HepG2 (cell line): ENCODE results near the gene WNT5A. TPM values are rescaled to one million over a fixed set of nuclear protein-coding genes. Genes with fewer than 3 reads are reported as not detected.

Source experiments
- ATAC-seq: fragments of 200-7000 bp; cut with Tn5 transposase; 3 replicates; pipeline ENCODE4 v1.9.1; 2020; ENCODE audit warnings: mild to moderate bottlenecking, moderate library complexity
- BruUV-seq: library from RNA; stranded (reverse); fragments of 400-500 nt; replicated peaks from 2 replicates; lab custom pipeline; 2021; lab: Mats Ljungman, UMichigan
- CTCF ChIA-PET: fragments of 300-600 bp; formaldehyde crosslinking; extraction: SDS; loops from one replicate; lab custom pipeline; 2021; ENCODE audit warnings: low total read pairs, inconsistent platforms, low intra/inter-chr PET ratio; lab: Yijun Ruan, JAX
- POLR2A ChIA-PET: fragments of 350-600 bp; sonication (Branson Sonifier 250); formaldehyde crosslinking; loops from one replicate; lab custom pipeline; 2020; ENCODE audit warnings: antibody characterized with exemption, inconsistent platforms; lab: Yijun Ruan, JAX
- DNase-seq: peaks from one replicate; pipeline ENCODE4 v3.0.0-alpha.2; 2015; ENCODE audit warnings: low spot score
- FAIRE-seq: peaks from 3 replicates; lab custom pipeline; 2011; peaks lifted over from hg19 to GRCh38; lab: Jason Lieb, UNC
- H2AFZ ChIP-seq: one replicate; pipeline ENCODE4 v1.6.1; 2011; ENCODE audit warnings: low read length, inconsistent platforms
- H3K27ac ChIP-seq: fragments of 300-600 bp; 3 replicates; pipeline ENCODE4 v1.8.0; 2011; ENCODE audit warnings: mixed run types, mild to moderate bottlenecking, mixed read lengths, low read length, inconsistent platforms; ENCODE audit not compliant: insufficient read depth; ENCODE audit errors: extremely low read length
- H3K27me3 ChIP-seq, 2 experiments: fragments of 200-600 bp in 1 of 2; 2 replicates in 1 of 2; 3 replicates in 1 of 2; pipeline versions ENCODE4 v1.6.0 to v1.8.0; 2011; ENCODE audit warnings: low read length in 2 of 2, mild to moderate bottlenecking in 2 of 2, moderate library complexity in 2 of 2, inconsistent platforms in 1 of 2; ENCODE audit not compliant: insufficient read depth in 2 of 2, control insufficient read depth in 1 of 2
- H3K36me3 ChIP-seq, 2 experiments: fragments of 200-600 bp in 1 of 2; replicated peaks in 1 of 2; 2 replicates in 1 of 2; 3 replicates in 1 of 2; pipeline versions ENCODE4 v1.5.1 to v1.8.0; 2011; ENCODE audit warnings: low read length in 2 of 2, inconsistent platforms in 1 of 2; ENCODE audit not compliant: insufficient read depth in 2 of 2, control insufficient read depth in 1 of 2
- H3K4me1 ChIP-seq: 2 replicates; pipeline ENCODE4 v1.5.1; 2012; ENCODE audit warnings: low read length, inconsistent platforms; ENCODE audit not compliant: insufficient read depth
- H3K4me2 ChIP-seq: 2 replicates; pipeline ENCODE4 v1.6.0; 2011; ENCODE audit warnings: low read depth, low read length, inconsistent platforms
- H3K4me3 ChIP-seq, 3 experiments: fragments of 200-600 bp in 1 of 3; sonication (generic), shearing (Covaris generic) in 1 of 3; replicated peaks in 1 of 3; 2 replicates each; pipeline ENCODE4 v1.5.1; 2011 to 2016; ENCODE audit warnings: low read length in 3 of 3, inconsistent platforms in 2 of 3, low read depth in 2 of 3, mild to moderate bottlenecking in 2 of 3, control low read depth in 1 of 3, mixed read lengths in 1 of 3; ENCODE audit not compliant: insufficient read depth in 1 of 3
- H3K79me2 ChIP-seq: one replicate; pipeline ENCODE4 v1.6.1; 2011; ENCODE audit warnings: low read length, inconsistent platforms; ENCODE audit not compliant: insufficient read depth
- H3K9ac ChIP-seq: 2 replicates; pipeline ENCODE4 v1.6.0; 2011; ENCODE audit warnings: mild to moderate bottlenecking, low read depth, low read length, inconsistent platforms; ENCODE audit not compliant: insufficient read depth
- H3K9me3 ChIP-seq: 2 replicates; pipeline ENCODE4 v1.5.1; 2012; ENCODE audit warnings: mild to moderate bottlenecking, low read length
- H4K20me1 ChIP-seq: 2 replicates; pipeline ENCODE4 v1.6.0; 2011; ENCODE audit warnings: inconsistent platforms, mild to moderate bottlenecking, low read length, moderate library complexity; ENCODE audit not compliant: insufficient read depth
- ARID5B ChIP-seq: IDR thresholded peaks from 2 replicates; pipeline ENCODE4 v1.4.0; 2020; ENCODE audit warnings: mild to moderate bottlenecking, missing genetic modification reagents
- FLYWCH1 ChIP-seq: sonication (generic); formaldehyde crosslinking; IDR thresholded peaks from 2 replicates; pipeline ENCODE4 v1.8.1; 2023; ENCODE audit warnings: mild to moderate bottlenecking, missing genetic modification reagents
- FOXC1 ChIP-seq: sonication (generic); formaldehyde crosslinking; IDR thresholded peaks from 2 replicates; pipeline ENCODE4 v1.8.0; 2022; ENCODE audit warnings: mild to moderate bottlenecking, missing genetic modification reagents, borderline replicate concordance
- GZF1 ChIP-seq: sonication (generic); formaldehyde crosslinking; IDR thresholded peaks from 2 replicates; pipeline ENCODE4 v1.5.1; 2020; ENCODE audit warnings: mild to moderate bottlenecking, missing genetic modification reagents
- HOMEZ ChIP-seq: IDR thresholded peaks from 2 replicates; pipeline ENCODE4 v1.6.1; 2016; ENCODE audit warnings: low read depth
- HOXA5 ChIP-seq: sonication (generic); formaldehyde crosslinking; IDR thresholded peaks from 2 replicates; pipeline ENCODE4 v1.4.0; 2020; ENCODE audit warnings: missing genetic modification reagents
- PCBP2 ChIP-seq: fragments of 200-400 bp; formaldehyde crosslinking; optimal IDR thresholded peaks from 2 replicates; pipeline ENCODE3; 2018; ENCODE audit warnings: low read length, low read depth; ENCODE audit not compliant: poor library complexity, severe bottlenecking
- RFX1 ChIP-seq: fragments of 450-650 bp; IDR thresholded peaks from 2 replicates; pipeline ENCODE4 v1.6.1; 2017
- SOX13 ChIP-seq, 3 experiments: fragments of 450-650 bp in 1 of 3; sonication (generic) in 1 of 3; formaldehyde crosslinking in 1 of 3; IDR thresholded peaks in 2 of 3; conservative IDR thresholded peaks in 1 of 3; 2 replicates each; pipeline versions ENCODE4 v1.5.0 to v1.6.1; 2016 to 2020; ENCODE audit warnings: antibody characterized with exemption in 1 of 3, mild to moderate bottlenecking in 1 of 3, missing compliant biosample characterization in 1 of 3, missing genetic modification reagents in 1 of 3, moderate library complexity in 1 of 3
- SOX6 ChIP-seq, 2 experiments: fragments of 450-650 bp in 1 of 2; sonication (generic) in 1 of 2; formaldehyde crosslinking in 1 of 2; IDR thresholded peaks; 2 replicates each; pipeline versions ENCODE4 v1.4.0 to v1.6.1; 2017 to 2020; ENCODE audit warnings: antibody characterized with exemption in 1 of 2, mild to moderate bottlenecking in 1 of 2, missing genetic modification reagents in 1 of 2
- ZBTB34 ChIP-seq: sonication (generic); formaldehyde crosslinking; IDR thresholded peaks from 2 replicates; pipeline ENCODE4 v1.8.0; 2022; ENCODE audit warnings: mild to moderate bottlenecking, missing genetic modification reagents
- ZFP90 ChIP-seq: sonication (generic); formaldehyde crosslinking; IDR thresholded peaks from 2 replicates; pipeline ENCODE4 v1.8.0; 2022; ENCODE audit warnings: missing genetic modification reagents, mild to moderate bottlenecking, inconsistent platforms, borderline replicate concordance
- ZFYVE20 ChIP-seq: sonication (generic); formaldehyde crosslinking; IDR thresholded peaks from 2 replicates; pipeline ENCODE4 v1.8.0; 2023; ENCODE audit warnings: low read depth, mild to moderate bottlenecking, moderate library complexity, missing genetic modification reagents, borderline replicate concordance
- ZSCAN5A ChIP-seq: sonication (generic); formaldehyde crosslinking; IDR thresholded peaks from 2 replicates; pipeline ENCODE4 v1.8.0; 2022; ENCODE audit warnings: mild to moderate bottlenecking, missing genetic modification reagents, borderline replicate concordance
- WGBS: methylation state at CpG from one replicate; pipeline ENCODE4 v1.1.6; 2017; ENCODE audit warnings: low lambda C conversion rate; 5-methylcytosine and 5-hydroxymethylcytosine counted together
- in situ Hi-C: cut with HindIII; loops from 2 replicates; pipeline ENCODE4 v1.10.0; 2017; ENCODE audit warnings: low pct_unique_long_range_greater_than_20kb; ENCODE audit not compliant: extremely low pct_ligation_motif_present
- intact Hi-C: fragments of 100-400 bp; cut with micrococcal nuclease; formaldehyde crosslinking; loops from one replicate; pipeline ENCODE4 v1.10.0; 2022; ENCODE audit not compliant: unreplicated experiment
- polyA plus RNA-seq, 8 experiments: library from polyadenylated mRNA; depleted of rRNA in 3 of 8; stranded (reverse) in 7 of 8; unstranded in 1 of 8; fragments of >200 nt; fragmentation: Illumina TruSeq in 4 of 8; extraction: Trizol in 4 of 8; gene quantifications; 2 replicates each; pipeline versions ENCODE4 v1.2.1 to v1.2.3, GENCODE V29; 2011 to 2016; ENCODE audit warnings: low read depth in 4 of 8, missing spikeins in 1 of 8, mixed read lengths in 1 of 8; ENCODE audit not compliant: insufficient read depth in 1 of 8
- total RNA-seq, 5 experiments: library from RNA; depleted of rRNA; stranded (reverse); fragments of >200 nt; fragmentation: Illumina TruSeq; extraction: Trizol; gene quantifications; 2 replicates each; pipeline ENCODE4 v1.2.3, GENCODE V29; 2016; ENCODE audit warnings: low read depth in 1 of 5

WNT5A gene
- total and polyA plus RNA-seq, 2 of the 13 experiments (the other 11 are each of a cell fraction or from before 2014, with no cell fraction given) = not detected

- Histone ChIP-seq H4K20me1 (no peaks in the 10 kb centered on the region), H3K79me2 (no peaks in the 10 kb centered on the region), H3K4me2 (no peak overlapping the region), H3K4me3 (no peak overlapping the region), H3K9ac (no peak overlapping the region), H3K9me3 (no peaks in the 10 kb centered on the region), H3K4me1 (no peaks in the 10 kb centered on the region), H3K27me3 (no peaks in the 10 kb centered on the region), H3K36me3 (no peaks in the 10 kb centered on the region), H3K27ac (no peak overlapping the region), H2AFZ (no peak overlapping the region)
- intact Hi-C loops (no loop called here), in situ Hi-C loops (no loop called here)
- WGBS = 11% methylated on average over 2 of the region's 2 CpGs
- no peak for ATAC-seq
- CTCF ChIA-PET = no interaction called here
- DNase-seq = no peak
- no TSS peak for BruUV-seq
- no peak for FAIRE-seq
- POLR2A ChIA-PET = no interaction called here
- TF ChIP-seq ARID5B (no peak), PCBP2 (no peak), ZFYVE20 (CRISPR knock-in tag) (no peak), SOX13 (IDR thresholded peaks at IDR 0.05) (no peak), SOX13 (CRISPR knock-in tag; conservative IDR thresholded peaks at IDR 0.05 in 1 of 2, IDR thresholded peaks at IDR 0.05 in 1 of 2) (no peak), FLYWCH1 (no peak), HOMEZ (no peak), GZF1 (CRISPR knock-in tag) (no peak), HOXA5 (CRISPR knock-in tag) (no peak), FOXC1 (CRISPR knock-in tag) (no peak), RFX1 (no peak), ZBTB34 (CRISPR knock-in tag) (no peak), ZSCAN5A (CRISPR knock-in tag) (no peak), ZFP90 (CRISPR knock-in tag) (no peak), SOX6 (IDR thresholded peaks at IDR 0.05) (no peak), SOX6 (CRISPR knock-in tag; IDR thresholded peaks at IDR 0.05) (no peak)
Observed at GRCh38 chr3:55467099-55467498, 20.0 kb downstream of the WNT5A start.
